ENCODE data around the gene C19orf44.
"Not testable (repeated sequence)": the region's sequence is repeated elsewhere in the genome, so short reads cannot be mapped to it uniquely, and the experiment has no call there.

Gene C19orf44

DNA sequence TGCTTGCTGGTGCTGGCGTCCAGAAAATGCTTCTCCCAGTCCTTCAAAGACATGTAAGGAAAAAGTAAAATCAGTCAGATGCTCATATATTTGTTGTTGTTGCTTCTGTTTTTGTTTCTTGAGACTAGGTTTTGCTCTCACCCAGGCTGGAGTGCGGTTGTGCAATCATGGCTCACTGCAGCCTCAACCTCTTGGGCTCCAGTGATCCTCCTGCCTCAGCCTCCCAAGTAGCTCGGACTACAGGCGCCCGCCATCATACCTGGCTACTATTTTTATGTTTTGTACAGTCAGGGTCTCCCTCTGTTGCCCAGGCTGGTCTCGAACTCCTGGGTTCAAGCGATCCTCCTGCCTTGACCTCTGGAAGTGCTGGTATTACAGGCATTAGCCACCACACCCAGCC is 13.4 kb upstream of the C19orf44 start:
- H3K4me3 ChIP-seq (replicated peaks; ENCODE audit: low read depth, low read length), result no peak overlapping the region
- no peak for DNase-seq (ENCODE audit: extremely low read depth, low read depth)
- TF ChIP-seq, protein P1, sequence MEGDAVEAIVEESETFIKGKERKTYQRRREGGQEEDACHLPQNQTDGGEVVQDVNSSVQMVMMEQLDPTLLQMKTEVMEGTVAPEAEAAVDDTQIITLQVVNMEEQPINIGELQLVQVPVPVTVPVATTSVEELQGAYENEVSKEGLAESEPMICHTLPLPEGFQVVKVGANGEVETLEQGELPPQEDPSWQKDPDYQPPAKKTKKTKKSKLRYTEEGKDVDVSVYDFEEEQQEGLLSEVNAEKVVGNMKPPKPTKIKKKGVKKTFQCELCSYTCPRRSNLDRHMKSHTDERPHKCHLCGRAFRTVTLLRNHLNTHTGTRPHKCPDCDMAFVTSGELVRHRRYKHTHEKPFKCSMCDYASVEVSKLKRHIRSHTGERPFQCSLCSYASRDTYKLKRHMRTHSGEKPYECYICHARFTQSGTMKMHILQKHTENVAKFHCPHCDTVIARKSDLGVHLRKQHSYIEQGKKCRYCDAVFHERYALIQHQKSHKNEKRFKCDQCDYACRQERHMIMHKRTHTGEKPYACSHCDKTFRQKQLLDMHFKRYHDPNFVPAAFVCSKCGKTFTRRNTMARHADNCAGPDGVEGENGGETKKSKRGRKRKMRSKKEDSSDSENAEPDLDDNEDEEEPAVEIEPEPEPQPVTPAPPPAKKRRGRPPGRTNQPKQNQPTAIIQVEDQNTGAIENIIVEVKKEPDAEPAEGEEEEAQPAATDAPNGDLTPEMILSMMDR (IDR thresholded peaks at IDR 0.05; ENCODE audit: low read depth, low read length, missing control alignments), result no peak

DNA sequence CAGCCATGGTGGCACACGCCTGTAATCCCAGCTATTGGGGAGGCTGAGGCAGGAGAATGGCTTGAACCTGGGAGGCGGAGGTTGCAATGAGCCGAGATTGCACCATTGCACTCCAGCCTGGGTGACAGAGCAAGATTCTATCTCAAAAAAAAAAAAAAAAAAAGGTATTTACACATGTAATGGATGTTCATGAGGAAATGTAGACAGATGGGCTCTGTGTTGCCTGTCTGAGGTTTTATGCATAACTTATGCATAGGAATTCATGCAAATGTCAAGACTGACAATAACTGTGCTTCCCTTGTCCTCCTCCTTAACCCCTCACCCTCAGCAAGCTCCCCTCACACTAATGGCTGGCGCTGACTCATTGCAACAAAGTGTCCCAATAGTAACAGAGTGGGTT is 9.7 kb upstream of the C19orf44 start:
- DNase-seq (ENCODE audit: extremely low read depth, low read depth); H3K4me3 ChIP-seq (replicated peaks; ENCODE audit: low read depth, low read length): not testable (repeated sequence)

DNA sequence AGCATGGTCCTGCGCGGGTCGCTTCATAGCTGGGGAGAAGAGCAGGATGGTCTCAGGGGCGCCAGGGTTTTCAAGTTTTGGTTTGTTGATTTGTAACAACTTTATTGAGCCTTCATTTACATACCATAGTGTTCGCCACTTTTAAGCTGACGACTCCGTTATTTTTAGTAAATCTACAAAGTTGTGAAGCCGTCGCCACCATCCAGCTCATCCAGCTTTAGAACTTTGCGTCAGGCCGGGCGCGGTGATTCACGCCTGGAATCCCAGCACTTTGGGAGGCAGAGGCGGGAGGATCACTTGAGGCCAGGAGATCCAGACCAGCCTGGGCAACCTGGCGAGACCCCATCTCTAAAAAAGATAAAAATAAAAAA is 404 bp downstream of the C19orf44 start:
- no peak for DNase-seq (ENCODE audit: extremely low read depth, low read depth)
- TF ChIP-seq, protein P1 (IDR thresholded peaks at IDR 0.05; ENCODE audit: low read depth, low read length, missing control alignments), result no peak

DNA sequence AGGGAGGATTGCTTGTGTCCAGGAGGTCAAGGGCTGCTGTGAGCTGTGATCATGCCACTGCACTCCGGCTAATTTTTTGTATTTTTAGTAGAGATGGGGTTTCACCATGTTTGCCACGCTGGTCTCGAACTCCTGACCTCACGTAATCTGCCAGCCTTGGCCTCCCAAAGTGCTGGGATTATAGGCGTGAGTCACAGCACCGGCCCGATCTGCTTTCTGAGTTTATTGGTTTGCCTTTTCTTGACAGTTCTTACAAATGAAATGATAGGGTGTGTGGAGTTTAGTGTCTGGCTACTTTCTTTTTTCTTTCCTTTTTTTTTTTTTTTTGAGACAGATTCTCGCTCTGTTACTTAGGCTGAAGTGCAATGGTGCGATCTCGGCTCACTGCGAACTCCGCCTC is 848 bp downstream of the C19orf44 start:
- peak overlapping the region; percentile 82 for H3K4me3 ChIP-seq (replicated peaks; ENCODE audit: low read depth, low read length)
- TF ChIP-seq, protein P1 (IDR thresholded peaks at IDR 0.05; ENCODE audit: low read depth, low read length, missing control alignments), result no peak
- no peak for DNase-seq (ENCODE audit: extremely low read depth, low read depth)

More for the DNA sequence above, 404 bp downstream of the C19orf44 start:
- peak overlapping the region; percentile 82 for H3K4me3 ChIP-seq (replicated peaks; ENCODE audit: low read depth, low read length)

DNA sequence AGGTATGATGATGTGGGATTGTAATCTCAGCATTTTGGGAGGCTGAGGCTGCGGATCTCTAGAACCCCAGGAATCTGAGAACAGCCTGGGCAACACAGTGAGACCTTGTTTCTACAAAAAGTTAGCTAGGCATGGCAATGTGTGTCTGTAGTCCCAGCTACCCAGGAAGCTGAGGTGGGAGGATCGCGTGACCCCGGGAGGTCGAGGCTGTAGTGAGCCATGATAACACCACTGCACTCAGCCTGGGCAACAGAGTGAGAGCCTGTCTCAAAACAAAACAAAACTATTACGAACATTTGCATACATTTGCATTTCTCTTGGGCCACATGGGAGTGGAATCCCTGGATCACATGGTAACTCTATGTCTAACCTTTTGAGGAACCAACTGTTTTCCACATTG is 1.6 kb downstream of the C19orf44 start:
- H3K4me3 ChIP-seq (replicated peaks; ENCODE audit: low read depth, low read length), result no peak overlapping the region
- no peak for DNase-seq (ENCODE audit: extremely low read depth, low read depth)
- TF ChIP-seq, protein P1 (IDR thresholded peaks at IDR 0.05; ENCODE audit: low read depth, low read length, missing control alignments), result no peak

DNA sequence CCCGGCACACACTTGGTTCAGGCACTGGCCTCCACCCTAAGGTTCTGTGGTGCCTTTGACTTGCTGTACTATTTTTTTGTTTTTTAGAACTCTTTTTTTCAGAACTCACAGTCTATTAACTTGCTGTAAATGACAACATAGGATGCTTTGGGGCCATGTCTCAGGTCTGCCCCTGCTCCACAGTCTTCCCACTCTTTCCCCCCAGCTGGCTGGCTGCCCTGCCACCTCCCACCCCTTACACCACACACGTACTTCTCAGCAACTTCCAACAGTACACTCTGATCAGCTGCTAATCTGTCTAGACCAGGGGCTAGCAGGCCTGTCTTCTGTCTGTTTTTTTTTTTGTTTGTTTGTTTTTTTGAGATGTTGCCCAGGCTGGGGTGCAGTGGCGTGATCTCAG is 8.1 kb downstream of the C19orf44 start:
- TF ChIP-seq, protein P1 (IDR thresholded peaks at IDR 0.05; ENCODE audit: low read depth, low read length, missing control alignments), result no peak
- no peak overlapping the region for H3K4me3 ChIP-seq (replicated peaks; ENCODE audit: low read depth, low read length)
- DNase-seq (ENCODE audit: extremely low read depth, low read depth), result no peak

DNA sequence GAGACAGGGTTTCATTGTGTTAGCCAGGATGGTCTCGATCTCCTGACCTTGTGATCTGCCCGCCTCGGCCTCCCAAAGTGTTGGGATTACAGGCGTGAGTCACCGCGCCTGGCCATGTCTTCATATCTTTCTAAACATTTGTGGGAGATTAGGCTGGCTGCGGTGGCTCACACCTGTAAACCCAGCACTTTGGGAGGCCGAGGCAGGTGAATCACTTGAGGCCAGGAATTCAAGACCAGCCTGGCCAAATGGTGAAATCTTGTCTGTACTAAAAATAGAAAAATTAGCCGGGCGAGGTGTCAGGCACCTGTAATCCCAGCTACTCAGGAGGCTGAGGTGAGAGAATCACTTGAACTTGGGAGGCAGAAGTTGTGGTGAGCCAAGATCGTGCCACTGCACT is 10.0 kb downstream of the C19orf44 start:
- not testable (repeated sequence) for DNase-seq (ENCODE audit: extremely low read depth, low read depth); H3K4me3 ChIP-seq (replicated peaks; ENCODE audit: low read depth, low read length)

DNA sequence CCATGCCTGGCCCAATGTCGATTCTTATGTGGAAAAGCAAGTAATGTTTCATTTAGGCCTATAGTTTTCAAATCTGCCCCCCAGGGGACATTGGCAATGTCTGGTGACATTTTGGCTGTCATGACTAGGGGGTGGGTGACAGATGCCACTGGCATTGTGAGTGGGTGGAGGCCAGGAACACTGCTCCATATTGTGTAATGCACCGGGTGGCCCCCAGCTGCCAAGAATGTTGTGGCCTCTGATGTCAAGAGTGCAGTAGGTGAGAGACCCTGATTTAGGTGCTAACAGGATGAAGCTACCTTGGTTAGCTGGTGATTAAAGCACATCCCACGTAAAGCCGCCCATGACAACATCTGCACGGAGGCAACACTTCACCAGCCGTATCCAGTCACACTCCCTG is 10.8 kb downstream of the C19orf44 start:
- TF ChIP-seq, protein P1 (IDR thresholded peaks at IDR 0.05; ENCODE audit: low read depth, low read length, missing control alignments), result no peak
- no peak for DNase-seq (ENCODE audit: extremely low read depth, low read depth)
- no peak overlapping the region for H3K4me3 ChIP-seq (replicated peaks; ENCODE audit: low read depth, low read length)
